ENCODE results near the gene COL4A2. TPM values are rescaled to one million over a fixed set of nuclear protein-coding genes. Genes with fewer than 3 reads are reported as not detected.

Gene COL4A2
- total RNA-seq, 1 donor from 2014 or later = 1,414 TPM

DNA sequence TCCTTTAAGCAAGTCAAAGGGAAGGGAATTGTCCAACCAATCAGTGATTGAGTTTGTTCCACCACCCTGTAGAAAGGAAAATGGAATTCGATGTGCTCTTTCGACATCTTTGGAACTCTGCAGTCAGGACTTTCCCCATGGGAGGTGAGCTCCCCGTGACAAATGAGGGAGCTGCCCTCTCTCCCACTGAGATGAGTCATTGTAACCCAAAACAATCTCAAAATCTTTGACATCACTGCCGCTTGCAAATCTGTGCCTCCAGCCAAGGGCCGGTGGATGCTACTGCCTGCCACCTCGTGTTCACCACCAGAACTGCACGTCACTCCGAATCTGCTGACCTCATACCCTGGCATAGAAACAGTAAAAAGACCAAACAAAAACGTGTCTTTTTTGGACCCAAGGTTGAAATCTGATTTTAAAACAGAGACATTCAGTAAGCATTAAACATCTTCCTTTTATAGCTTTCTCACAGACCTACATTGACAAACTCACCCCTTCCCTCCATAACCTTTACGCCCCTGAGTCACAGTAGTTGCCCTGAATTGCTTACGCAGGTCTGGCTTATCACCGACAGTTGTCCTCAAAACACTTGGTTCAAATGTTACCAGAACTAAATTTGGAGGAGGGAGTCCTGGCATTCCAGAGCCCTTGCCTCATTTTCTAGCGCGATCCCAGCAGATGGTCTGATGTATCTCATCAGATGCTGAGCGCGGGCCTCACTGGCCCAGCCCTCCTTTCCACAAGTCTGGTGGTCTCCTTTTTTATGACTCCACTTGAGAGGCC lies 105.2 kb downstream of the COL4A2 start:
- Histone ChIP-seq H3K27me3 (ENCODE audit: insufficient read depth, low read length) (no peaks in the 10 kb centered on the region), H3K9ac (ENCODE audit: low read length) (peak overlapping the region; percentile 81)
- peaks cover 74% of the 10 kb centered on the region for H3K4me1 Mint-ChIP-seq (ENCODE audit: low read depth, unreplicated experiment)

DNA sequence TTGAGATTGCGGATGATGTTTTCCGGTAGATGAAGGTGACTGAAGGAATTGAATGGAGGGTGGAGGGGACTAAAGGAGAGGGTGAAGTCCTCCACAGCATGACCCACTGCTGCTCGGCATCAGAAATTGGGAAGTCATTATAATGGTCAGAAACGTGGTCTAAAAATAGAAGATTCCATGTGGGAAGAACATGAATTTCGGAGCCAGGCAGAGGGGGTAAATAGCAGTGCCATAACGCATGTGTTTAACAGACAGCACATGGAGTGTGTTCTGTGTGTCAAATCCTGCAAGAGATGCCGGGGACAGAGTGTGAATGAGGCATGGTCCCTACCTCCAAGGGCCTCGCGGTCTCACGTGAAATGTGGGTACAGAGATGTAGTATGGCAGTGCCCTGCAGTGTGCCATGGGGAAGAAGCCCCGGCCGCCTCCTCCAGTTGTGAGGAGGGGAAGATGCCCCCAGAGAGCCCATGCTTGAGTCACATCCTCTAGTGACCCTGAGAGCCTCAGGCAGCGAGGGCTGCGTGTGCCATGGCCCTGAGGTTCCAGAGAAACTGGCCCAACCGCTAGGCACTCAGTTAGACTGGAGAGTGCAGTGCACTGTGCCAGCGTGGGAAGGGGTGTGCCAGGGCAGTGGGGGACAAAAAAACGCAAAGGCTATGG lies 106.1 kb downstream of the COL4A2 start:
- Mint-ChIP-seq H3K36me3 (ENCODE audit: low read depth, unreplicated experiment) (peaks cover 45% of the 10 kb centered on the region), H3K4me1 (ENCODE audit: low read depth, unreplicated experiment) (peaks cover 74% of the 10 kb centered on the region), H3K27me3 (ENCODE audit: low read depth, unreplicated experiment) (no peaks in the 10 kb centered on the region), H3K4me3 (ENCODE audit: unreplicated experiment) (peak overlapping the region; percentile 60), H3K9me3 (ENCODE audit: unreplicated experiment) (no peaks in the 10 kb centered on the region), H3K27ac (ENCODE audit: unreplicated experiment) (peak overlapping the region; percentile 98)
- peak overlapping the region; percentile 81 for H3K9ac ChIP-seq (ENCODE audit: low read length)
- H3K4me2 ChIP-seq (ENCODE audit: low read length) = peak overlapping the region; percentile 46
- peaks cover 30% of the 10 kb centered on the region for H3K36me3 ChIP-seq (ENCODE audit: insufficient read depth, low read length)
- H3K4me1 ChIP-seq (ENCODE audit: insufficient read depth, low read length) = peaks cover 54% of the 10 kb centered on the region
- no peak for TF ChIP-seq EZH2 (IDR thresholded peaks at IDR 0.05; ENCODE audit: insufficient read depth, low read length)
- TF ChIP-seq, protein P1, sequence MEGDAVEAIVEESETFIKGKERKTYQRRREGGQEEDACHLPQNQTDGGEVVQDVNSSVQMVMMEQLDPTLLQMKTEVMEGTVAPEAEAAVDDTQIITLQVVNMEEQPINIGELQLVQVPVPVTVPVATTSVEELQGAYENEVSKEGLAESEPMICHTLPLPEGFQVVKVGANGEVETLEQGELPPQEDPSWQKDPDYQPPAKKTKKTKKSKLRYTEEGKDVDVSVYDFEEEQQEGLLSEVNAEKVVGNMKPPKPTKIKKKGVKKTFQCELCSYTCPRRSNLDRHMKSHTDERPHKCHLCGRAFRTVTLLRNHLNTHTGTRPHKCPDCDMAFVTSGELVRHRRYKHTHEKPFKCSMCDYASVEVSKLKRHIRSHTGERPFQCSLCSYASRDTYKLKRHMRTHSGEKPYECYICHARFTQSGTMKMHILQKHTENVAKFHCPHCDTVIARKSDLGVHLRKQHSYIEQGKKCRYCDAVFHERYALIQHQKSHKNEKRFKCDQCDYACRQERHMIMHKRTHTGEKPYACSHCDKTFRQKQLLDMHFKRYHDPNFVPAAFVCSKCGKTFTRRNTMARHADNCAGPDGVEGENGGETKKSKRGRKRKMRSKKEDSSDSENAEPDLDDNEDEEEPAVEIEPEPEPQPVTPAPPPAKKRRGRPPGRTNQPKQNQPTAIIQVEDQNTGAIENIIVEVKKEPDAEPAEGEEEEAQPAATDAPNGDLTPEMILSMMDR (IDR thresholded peaks at IDR 0.05; ENCODE audit: insufficient read depth, low read depth, low read length) = no peak
- no peak overlapping the region for H3K4me3 ChIP-seq (ENCODE audit: insufficient read depth, low read depth, low read length)
- no peaks in the 10 kb centered on the region for H4K20me1 ChIP-seq (ENCODE audit: insufficient read depth, low read length)
- FAIRE-seq (no peak), DNase-seq (ENCODE audit: low read depth) (no peak)
- H3K27me3 ChIP-seq (ENCODE audit: insufficient read depth, low read length) = no peaks in the 10 kb centered on the region
- H3K27ac ChIP-seq (ENCODE audit: low read depth, low read length) = peak overlapping the region; percentile 91
- no peaks in the 10 kb centered on the region for H3K9me3 ChIP-seq (ENCODE audit: insufficient read depth, low read depth, low read length)
- H2AFZ ChIP-seq (ENCODE audit: low read depth, low read length) = no peak overlapping the region
- peaks cover 48% of the 10 kb centered on the region for H3K79me2 ChIP-seq (ENCODE audit: insufficient read depth, low read length)

More for the DNA sequence above, 105.2 kb downstream of the COL4A2 start:
- H3K4me3 Mint-ChIP-seq (ENCODE audit: unreplicated experiment) = peak overlapping the region; percentile 60
- Histone ChIP-seq H3K79me2 (ENCODE audit: insufficient read depth, low read length) (peaks cover 42% of the 10 kb centered on the region), H3K27ac (ENCODE audit: low read depth, low read length) (peak overlapping the region; percentile 91), H3K4me2 (ENCODE audit: low read length) (peak overlapping the region; percentile 46), H4K20me1 (ENCODE audit: insufficient read depth, low read length) (no peaks in the 10 kb centered on the region), H2AFZ (ENCODE audit: low read depth, low read length) (no peak overlapping the region), H3K4me3 (ENCODE audit: insufficient read depth, low read depth, low read length) (no peak overlapping the region), H3K36me3 (ENCODE audit: insufficient read depth, low read length) (peaks cover 23% of the 10 kb centered on the region), H3K4me1 (ENCODE audit: insufficient read depth, low read length) (peaks cover 59% of the 10 kb centered on the region), H3K9me3 (ENCODE audit: insufficient read depth, low read depth, low read length) (no peaks in the 10 kb centered on the region)
- no peaks in the 10 kb centered on the region for H3K9me3 Mint-ChIP-seq (ENCODE audit: unreplicated experiment)
- no peaks in the 10 kb centered on the region for H3K27me3 Mint-ChIP-seq (ENCODE audit: low read depth, unreplicated experiment)
- TF ChIP-seq, protein P1 (IDR thresholded peaks at IDR 0.05; ENCODE audit: insufficient read depth, low read depth, low read length) = peak; percentile 98
- TF ChIP-seq EZH2 (IDR thresholded peaks at IDR 0.05; ENCODE audit: insufficient read depth, low read length) = no peak
- DNase-seq (ENCODE audit: low read depth) = peak; percentile 99
- peak overlapping the region; percentile 98 for H3K27ac Mint-ChIP-seq (ENCODE audit: unreplicated experiment)
- peak; percentile 99 for FAIRE-seq
- H3K36me3 Mint-ChIP-seq (ENCODE audit: low read depth, unreplicated experiment) = peaks cover 47% of the 10 kb centered on the region

All from astrocyte (in vitro differentiated cells and primary cell).